Measurements from ENCODE around the gene C1orf210.

C1orf210 gene

DNA sequence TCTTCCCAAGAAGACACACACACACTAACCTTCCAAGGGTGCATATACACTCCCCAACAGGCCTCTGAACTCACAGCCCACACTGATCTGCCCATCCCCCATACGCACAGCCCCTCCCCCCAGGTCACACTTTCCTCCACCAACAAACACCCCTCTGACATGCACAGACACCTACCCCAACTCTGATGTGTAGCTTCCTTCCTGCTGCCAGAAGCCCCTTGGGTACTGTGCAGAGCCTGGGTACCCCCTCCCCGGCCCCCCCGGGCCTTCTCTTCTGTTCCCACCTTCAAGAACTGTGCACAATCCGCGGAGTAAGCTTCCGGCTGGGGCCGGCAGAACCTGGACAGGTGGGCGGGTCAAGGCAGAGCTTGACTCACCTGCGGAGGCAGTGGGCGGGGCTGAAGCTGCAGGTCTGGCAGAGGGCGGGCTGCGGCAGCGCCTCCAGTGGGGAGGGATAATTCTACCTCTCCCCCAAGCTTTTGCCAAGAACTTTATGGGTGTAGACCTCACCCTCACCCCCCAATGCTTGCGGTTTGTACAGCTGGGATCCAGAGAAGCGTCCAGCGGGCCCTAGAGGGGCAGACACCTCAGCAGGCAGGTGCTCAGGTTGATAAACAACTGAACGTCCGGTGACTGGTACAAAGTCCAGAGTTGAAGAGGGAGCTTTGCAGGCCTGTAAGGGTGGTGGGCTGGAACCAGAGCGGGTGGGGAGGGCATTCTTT lies at the start of gene C1orf210:
TSS of gene C1orf210 (minus strand) at position 313 of the 722 bp plus-strand sequence. CDS start 2,311 bp downstream, outside the sequence.
- peak within 1 kb of the TSS; percentile 0 for H3K27ac Mint-ChIP-seq
- intact Hi-C loops (cut with micrococcal nuclease): no loop called here
- no peaks in the 10 kb centered on the region for H3K36me3 Mint-ChIP-seq (ENCODE audit: low read depth)

GRCh38 chr1:43334453-43335205 lies 49.2 kb upstream of the C1orf210 start:
- Mint-ChIP-seq H3K36me3 (ENCODE audit: low read depth) (no peaks in the 10 kb centered on the region), H3K27ac (no peak overlapping the region), H3K4me3 (no peak overlapping the region), H3K9me3 (no peaks in the 10 kb centered on the region), H3K27me3 (peaks cover 2% of the 10 kb centered on the region), H3K4me1 (ENCODE audit: low read depth) (peaks cover 10% of the 10 kb centered on the region)
- intact Hi-C loops (cut with micrococcal nuclease): no loop called here

More for the DNA sequence above, at the start of gene C1orf210:
- H3K4me3 Mint-ChIP-seq: no peak within 1 kb of the TSS
- H3K4me1 Mint-ChIP-seq (ENCODE audit: low read depth): peaks cover 12% of the 10 kb centered on the region
- no peaks in the 10 kb centered on the region for H3K9me3 Mint-ChIP-seq
- H3K27me3 Mint-ChIP-seq: peaks cover 4% of the 10 kb centered on the region

DNA sequence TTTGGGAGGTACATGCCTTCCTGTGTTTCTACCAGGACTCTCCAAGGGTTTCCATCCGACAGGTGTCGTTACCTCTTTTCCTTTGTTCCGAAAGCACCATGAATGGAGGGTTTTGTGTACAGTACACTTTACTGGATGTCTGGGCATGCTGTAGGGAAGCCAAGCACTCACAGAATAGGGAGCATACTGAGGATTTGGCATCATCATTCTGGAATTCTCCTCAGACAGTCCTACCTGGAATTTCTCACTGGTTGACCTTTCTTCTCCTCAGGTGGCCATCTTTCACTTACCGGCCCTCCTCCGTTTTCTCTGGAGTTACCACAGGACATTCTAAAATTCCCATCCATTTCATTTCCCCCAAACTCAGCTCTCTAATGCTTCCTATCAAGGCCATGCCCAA lies 46.3 kb upstream of the C1orf210 start:
- Mint-ChIP-seq H3K9me3 (no peaks in the 10 kb centered on the region), H3K27ac (no peak overlapping the region), H3K4me1 (ENCODE audit: low read depth) (peaks cover 16% of the 10 kb centered on the region), H3K36me3 (ENCODE audit: low read depth) (no peaks in the 10 kb centered on the region), H3K27me3 (no peaks in the 10 kb centered on the region), H3K4me3 (no peak overlapping the region)
- intact Hi-C loops (cut with micrococcal nuclease): no loop called here

DNA sequence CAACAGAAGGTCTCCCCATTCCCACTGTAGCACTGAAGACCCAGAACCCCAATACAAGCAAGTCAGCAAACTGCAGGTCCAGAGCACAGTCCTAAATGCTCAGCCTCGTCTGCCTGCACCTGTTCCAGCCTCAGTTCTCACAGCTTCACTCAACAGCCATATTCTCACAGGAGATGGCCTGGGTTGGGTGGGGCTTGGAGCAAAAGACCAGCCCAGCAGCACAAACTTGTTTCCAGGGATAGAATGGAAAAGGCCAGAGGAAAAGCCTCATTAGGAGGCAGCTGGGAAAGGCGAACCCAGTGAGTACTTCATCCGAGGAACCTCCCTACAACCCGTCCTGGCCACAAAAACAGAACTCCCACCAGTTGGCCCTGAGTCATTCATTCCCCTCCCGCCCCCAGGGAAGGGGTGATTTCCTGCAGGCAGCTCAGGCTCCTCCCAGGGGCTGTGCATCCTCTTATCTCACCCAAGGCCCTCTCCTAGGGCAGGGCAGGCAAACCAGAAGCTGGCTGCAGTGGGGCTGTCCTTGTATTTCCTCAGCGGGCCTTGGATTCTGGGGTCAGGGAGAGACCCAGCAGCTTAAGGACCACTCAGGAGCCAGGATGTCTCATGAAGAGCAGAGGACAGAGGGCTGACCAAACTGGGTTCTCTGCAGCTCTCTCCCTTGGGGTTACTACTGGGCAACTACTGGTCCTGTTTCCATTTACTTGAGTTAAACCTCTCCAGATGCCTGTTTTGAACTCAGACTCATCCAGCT lies 44.8 kb upstream of the C1orf210 start:
- H3K27me3 Mint-ChIP-seq: no peaks in the 10 kb centered on the region
- intact Hi-C loops (cut with micrococcal nuclease): no loop called here
- no peak overlapping the region for H3K4me3 Mint-ChIP-seq
- no peaks in the 10 kb centered on the region for H3K9me3 Mint-ChIP-seq
- peak overlapping the region; percentile 80 for H3K27ac Mint-ChIP-seq
- no peaks in the 10 kb centered on the region for H3K36me3 Mint-ChIP-seq (ENCODE audit: low read depth)
- peaks cover 16% of the 10 kb centered on the region for H3K4me1 Mint-ChIP-seq (ENCODE audit: low read depth)

- intact Hi-C loops (cut with micrococcal nuclease): no loop called here
- Mint-ChIP-seq H3K9me3 (no peaks in the 10 kb centered on the region), H3K27ac (no peak overlapping the region), H3K27me3 (no peaks in the 10 kb centered on the region), H3K36me3 (ENCODE audit: low read depth) (no peaks in the 10 kb centered on the region), H3K4me1 (ENCODE audit: low read depth) (peaks cover 25% of the 10 kb centered on the region), H3K4me3 (no peak overlapping the region)
Observed at GRCh38 chr1:43327549-43328292, 42.3 kb upstream of the C1orf210 start.

GRCh38 chr1:43325381-43325780 lies 40.0 kb upstream of the C1orf210 start:
- H3K4me3 Mint-ChIP-seq: no peak overlapping the region
- no peak overlapping the region for H3K27ac Mint-ChIP-seq
- no peaks in the 10 kb centered on the region for H3K27me3 Mint-ChIP-seq
- no peaks in the 10 kb centered on the region for H3K9me3 Mint-ChIP-seq
- H3K4me1 Mint-ChIP-seq (ENCODE audit: low read depth): peaks cover 23% of the 10 kb centered on the region
- H3K36me3 Mint-ChIP-seq (ENCODE audit: low read depth): no peaks in the 10 kb centered on the region
- intact Hi-C loops (cut with micrococcal nuclease): no loop called here

GRCh38 chr1:43324810-43325209 lies 39.4 kb upstream of the C1orf210 start:
- H3K4me3 Mint-ChIP-seq: no peak overlapping the region
- intact Hi-C loops (cut with micrococcal nuclease): no loop called here
- H3K9me3 Mint-ChIP-seq: no peaks in the 10 kb centered on the region
- no peak overlapping the region for H3K27ac Mint-ChIP-seq
- no peaks in the 10 kb centered on the region for H3K36me3 Mint-ChIP-seq (ENCODE audit: low read depth)
- H3K4me1 Mint-ChIP-seq (ENCODE audit: low read depth): peaks cover 20% of the 10 kb centered on the region
- no peaks in the 10 kb centered on the region for H3K27me3 Mint-ChIP-seq

- no peaks in the 10 kb centered on the region for H3K36me3 Mint-ChIP-seq (ENCODE audit: low read depth)
- no peaks in the 10 kb centered on the region for H3K27me3 Mint-ChIP-seq
- intact Hi-C loops (cut with micrococcal nuclease): no loop called here
- H3K4me1 Mint-ChIP-seq (ENCODE audit: low read depth): peaks cover 24% of the 10 kb centered on the region
- no peak overlapping the region for H3K4me3 Mint-ChIP-seq
- H3K9me3 Mint-ChIP-seq: no peaks in the 10 kb centered on the region
- no peak overlapping the region for H3K27ac Mint-ChIP-seq
Observed at GRCh38 chr1:43322506-43322905, 37.1 kb upstream of the C1orf210 start.

- Mint-ChIP-seq H3K27me3 (no peaks in the 10 kb centered on the region), H3K4me1 (ENCODE audit: low read depth) (peaks cover 32% of the 10 kb centered on the region), H3K27ac (no peak overlapping the region), H3K9me3 (no peaks in the 10 kb centered on the region), H3K36me3 (ENCODE audit: low read depth) (no peaks in the 10 kb centered on the region), H3K4me3 (no peak overlapping the region)
- intact Hi-C loops (cut with micrococcal nuclease): no loop called here
Observed at GRCh38 chr1:43321331-43321891, 36.0 kb upstream of the C1orf210 start.

DNA sequence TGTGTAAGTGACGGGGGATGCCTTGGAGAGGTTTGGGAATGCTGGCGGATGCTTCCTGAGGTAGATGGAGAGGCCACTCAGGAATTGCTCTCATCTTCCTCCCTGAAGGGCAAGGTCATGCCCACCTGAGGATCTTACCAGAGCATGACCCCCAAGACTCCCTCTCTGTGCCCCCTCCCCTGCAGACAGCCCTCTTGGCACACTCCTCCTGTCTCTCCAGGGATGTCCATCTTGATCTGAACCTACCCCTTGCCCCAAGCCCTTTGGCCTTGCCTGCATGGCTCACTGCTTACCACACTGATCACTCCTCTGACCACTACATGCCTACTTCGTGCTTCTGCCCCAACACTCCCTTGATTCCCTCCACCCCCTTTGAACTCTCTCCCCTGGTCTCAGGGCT lies 34.4 kb upstream of the C1orf210 start:
- H3K27ac Mint-ChIP-seq: peak overlapping the region; percentile 1
- H3K9me3 Mint-ChIP-seq: no peaks in the 10 kb centered on the region
- intact Hi-C loops (cut with micrococcal nuclease): no loop called here
- no peaks in the 10 kb centered on the region for H3K36me3 Mint-ChIP-seq (ENCODE audit: low read depth)
- peaks cover 41% of the 10 kb centered on the region for H3K4me1 Mint-ChIP-seq (ENCODE audit: low read depth)
- no peaks in the 10 kb centered on the region for H3K27me3 Mint-ChIP-seq
- H3K4me3 Mint-ChIP-seq: no peak overlapping the region

DNA sequence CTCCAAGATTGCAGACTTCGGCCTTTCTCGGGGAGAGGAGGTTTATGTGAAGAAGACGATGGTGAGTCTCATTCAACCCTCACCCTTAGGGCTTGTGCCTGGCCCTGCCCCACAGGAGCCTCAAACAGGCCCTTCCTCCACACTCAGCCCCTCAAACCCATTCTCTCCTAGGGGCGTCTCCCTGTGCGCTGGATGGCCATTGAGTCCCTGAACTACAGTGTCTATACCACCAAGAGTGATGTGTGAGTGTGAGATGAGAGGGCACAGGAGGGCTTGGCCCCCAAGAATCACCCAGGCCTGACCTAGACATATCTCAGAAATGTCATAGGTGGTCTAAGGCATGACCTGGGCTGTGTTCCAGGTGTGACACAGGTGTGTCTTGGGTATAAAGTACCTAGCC lies 33.9 kb upstream of the C1orf210 start:
- Mint-ChIP-seq H3K4me1 (ENCODE audit: low read depth) (peaks cover 38% of the 10 kb centered on the region), H3K9me3 (no peaks in the 10 kb centered on the region), H3K36me3 (ENCODE audit: low read depth) (no peaks in the 10 kb centered on the region), H3K4me3 (no peak overlapping the region), H3K27ac (no peak overlapping the region), H3K27me3 (no peaks in the 10 kb centered on the region)
- intact Hi-C loops (cut with micrococcal nuclease): no loop called here

- H3K27ac Mint-ChIP-seq: no peak overlapping the region
Observed at GRCh38 chr1:43318831-43319230, 33.5 kb upstream of the C1orf210 start.

DNA sequence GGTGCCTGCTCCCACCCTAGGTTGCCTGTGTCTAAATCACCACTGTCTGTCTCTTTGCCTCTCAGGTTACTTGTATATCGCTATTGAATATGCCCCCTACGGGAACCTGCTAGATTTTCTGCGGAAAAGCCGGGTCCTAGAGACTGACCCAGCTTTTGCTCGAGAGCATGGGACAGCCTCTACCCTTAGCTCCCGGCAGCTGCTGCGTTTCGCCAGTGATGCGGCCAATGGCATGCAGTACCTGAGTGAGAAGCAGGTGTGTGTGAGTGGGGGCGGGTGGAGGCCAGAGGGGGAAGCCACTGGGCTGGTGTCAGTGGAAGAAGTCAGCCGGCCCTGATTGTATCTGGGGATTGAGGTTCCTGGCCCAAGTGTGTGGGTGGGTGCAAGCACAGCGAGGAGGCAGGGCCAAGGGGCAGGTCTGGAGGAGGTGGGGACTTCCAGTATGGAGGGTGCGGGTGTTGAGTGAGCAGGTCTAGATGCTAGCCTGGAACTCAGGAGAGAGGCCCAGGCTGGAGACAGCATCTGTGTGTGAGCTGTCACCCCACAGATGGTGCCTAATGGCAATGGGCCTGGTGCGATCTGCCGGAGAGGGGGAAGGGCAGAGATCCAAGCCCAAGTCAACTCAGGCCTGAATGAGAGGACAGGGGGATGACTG lies 32.6 kb upstream of the C1orf210 start:
- intact Hi-C loops (cut with micrococcal nuclease): no loop called here
- Mint-ChIP-seq H3K4me1 (ENCODE audit: low read depth) (peaks cover 35% of the 10 kb centered on the region), H3K9me3 (no peaks in the 10 kb centered on the region), H3K4me3 (no peak overlapping the region), H3K36me3 (ENCODE audit: low read depth) (no peaks in the 10 kb centered on the region), H3K27ac (no peak overlapping the region), H3K27me3 (no peaks in the 10 kb centered on the region)

More at GRCh38 chr1:43318831-43319230, 33.5 kb upstream of the C1orf210 start:
- Mint-ChIP-seq H3K9me3 (no peaks in the 10 kb centered on the region), H3K27me3 (no peaks in the 10 kb centered on the region), H3K4me1 (ENCODE audit: low read depth) (peaks cover 35% of the 10 kb centered on the region), H3K4me3 (no peak overlapping the region), H3K36me3 (ENCODE audit: low read depth) (no peaks in the 10 kb centered on the region)
- intact Hi-C loops (cut with micrococcal nuclease): no loop called here

Data from dendritic cell treated with granulocyte-macrophage colony-stimulating factor and Interleukin-4, amounts not matched to agents 40 ng/mL and 50 ng/mL, for 4 days (primary cell).